Urinary bladder (tissue), 4 donors: ENCODE results near the gene CCDC91. TPM values are rescaled to one million over a fixed set of nuclear protein-coding genes. Genes with fewer than 3 reads are reported as not detected.
A peak's percentile ranks its signal among the peaks of the same experiment; 100 is the strongest.
"Not testable (repeated sequence)": the region's sequence is repeated elsewhere in the genome, so short reads cannot be mapped to it uniquely, and the experiment has no call there.

Experiments used
- DNase-seq: peaks from one replicate; pipeline ENCODE4 v3.0.0-alpha.2; 2015; ENCODE audit errors: extremely low spot score
- H3K27ac ChIP-seq: one replicate; pipeline ENCODE4 v1.5.1; 2013; ENCODE audit warnings: low read depth, mild to moderate bottlenecking, moderate library complexity
- H3K36me3 ChIP-seq: one replicate; pipeline ENCODE4 v1.6.1; 2013; ENCODE audit warnings: mild to moderate bottlenecking, moderate library complexity; ENCODE audit not compliant: insufficient read depth
- H3K4me1 ChIP-seq: one replicate; pipeline ENCODE4 v1.6.1; 2013; ENCODE audit warnings: mild to moderate bottlenecking, moderate library complexity; ENCODE audit not compliant: insufficient read depth
- H3K4me3 ChIP-seq: one replicate; pipeline ENCODE4 v1.5.1; 2013; ENCODE audit warnings: low read depth, low read length
- WGBS: extraction: QIAGEN DNeasy Blood & Tissue Kit; methylation state at CpG from one replicate; pipeline ENCODE4 v1.1.7; 2013; 5-methylcytosine and 5-hydroxymethylcytosine counted together
- polyA plus RNA-seq: library from polyadenylated mRNA; stranded (reverse); fragments of 200-250 nt; gene quantifications from one replicate; pipeline ENCODE4 v1.2.3, GENCODE V29; 2013
- total RNA-seq: library from RNA; depleted of rRNA; stranded (reverse); fragments of >200 nt; gene quantifications from one replicate; pipeline ENCODE4 v1.2.3, GENCODE V29; 2014
- donor health status: healthy with polysubstance abuse.
- donor health status: healthy.

CCDC91 gene
- total and polyA plus RNA-seq, 2 donors = 26.2 to 53.5 TPM

- 67% methylated on average over 3 of the region's 3 CpGs for WGBS
- Histone ChIP-seq H3K4me1 (no peaks in the 10 kb centered on the region), H3K4me3 (no peak overlapping the region), H3K27ac (no peak overlapping the region), H3K36me3 (no peaks in the 10 kb centered on the region)
- DNase-seq = no peak
These were observed 269.2 kb downstream of the CCDC91 start for GRCh38 chr12:28459481-28459880.

GRCh38 chr12:28460420-28461130 is 270.3 kb downstream of the CCDC91 start:
- DNase-seq = no peak
- no peak overlapping the region for H3K4me3 ChIP-seq
- 81% methylated on average over 2 of the region's 2 CpGs for WGBS
- no peak overlapping the region for H3K27ac ChIP-seq
- no peaks in the 10 kb centered on the region for H3K36me3 ChIP-seq
- no peaks in the 10 kb centered on the region for H3K4me1 ChIP-seq

- no peak for DNase-seq
- no peaks in the 10 kb centered on the region for H3K4me1 ChIP-seq
- no peaks in the 10 kb centered on the region for H3K36me3 ChIP-seq
- H3K4me3 ChIP-seq = no peak overlapping the region
- no peak overlapping the region for H3K27ac ChIP-seq
These were observed 273.1 kb downstream of the CCDC91 start for GRCh38 chr12:28463396-28463795.

GRCh38 chr12:28471762-28472161 is 281.5 kb downstream of the CCDC91 start:
- H3K4me3 ChIP-seq, DNase-seq, H3K36me3 ChIP-seq, H3K4me1 ChIP-seq, H3K27ac ChIP-seq: not testable (repeated sequence)
- WGBS = 97% methylated on average over 9 of the region's 9 CpGs

- not testable (repeated sequence) for DNase-seq, H3K4me1 ChIP-seq, H3K36me3 ChIP-seq, H3K27ac ChIP-seq, H3K4me3 ChIP-seq
- 96% methylated on average over 3 of the region's 3 CpGs for whole genome bisulfite sequencing
These were observed 285.9 kb downstream of the CCDC91 start for GRCh38 chr12:28476206-28476605.

- not testable (repeated sequence) for H3K36me3 ChIP-seq, DNase-seq, H3K27ac ChIP-seq, H3K4me1 ChIP-seq, H3K4me3 ChIP-seq
- 95% methylated on average over 1 of the region's 1 CpG for WGBS
These were observed 288.8 kb downstream of the CCDC91 start for GRCh38 chr12:28479097-28479496.

- DNase-seq = no peak
- Histone ChIP-seq H3K4me1 (no peaks in the 10 kb centered on the region), H3K36me3 (no peaks in the 10 kb centered on the region), H3K4me3 (no peak overlapping the region), H3K27ac (no peak overlapping the region)
- WGBS = 98% methylated on average over 1 of the region's 1 CpG
These were observed 289.4 kb downstream of the CCDC91 start for GRCh38 chr12:28479683-28480082.

GRCh38 chr12:28484156-28484555 is 293.9 kb downstream of the CCDC91 start:
- DNase-seq = no peak
- WGBS = 91% methylated on average over 1 of the region's 1 CpG
- Histone ChIP-seq H3K36me3 (no peaks in the 10 kb centered on the region), H3K4me3 (no peak overlapping the region), H3K4me1 (no peaks in the 10 kb centered on the region), H3K27ac (no peak overlapping the region)

GRCh38 chr12:28486521-28486920 is 296.3 kb downstream of the CCDC91 start:
- Histone ChIP-seq H3K4me3 (no peak overlapping the region), H3K27ac (no peak overlapping the region), H3K36me3 (no peaks in the 10 kb centered on the region), H3K4me1 (no peaks in the 10 kb centered on the region)
- WGBS = 76% methylated on average over 1 of the region's 1 CpG
- no peak for DNase-seq

GRCh38 chr12:28489246-28489645 is 299.0 kb downstream of the CCDC91 start:
- H3K4me3 ChIP-seq = no peak overlapping the region
- no peaks in the 10 kb centered on the region for H3K36me3 ChIP-seq
- H3K4me1 ChIP-seq = no peaks in the 10 kb centered on the region
- H3K27ac ChIP-seq = no peak overlapping the region
- 54% methylated on average over 2 of the region's 2 CpGs for WGBS
- no peak for DNase-seq

- DNase-seq = no peak
These were observed 307.7 kb downstream of the CCDC91 start for GRCh38 chr12:28497889-28498411.

GRCh38 chr12:28498850-28499249 is 308.6 kb downstream of the CCDC91 start:
- Histone ChIP-seq H3K4me1 (no peaks in the 10 kb centered on the region), H3K27ac (no peak overlapping the region), H3K4me3 (no peak overlapping the region), H3K36me3 (no peaks in the 10 kb centered on the region)
- DNase-seq = no peak
- WGBS = 32% methylated on average over 1 of the region's 1 CpG

More at GRCh38 chr12:28497889-28498411, 307.7 kb downstream of the CCDC91 start:
- Histone ChIP-seq H3K36me3 (no peaks in the 10 kb centered on the region), H3K4me3 (no peak overlapping the region), H3K27ac (peak overlapping the region; percentile 18), H3K4me1 (no peaks in the 10 kb centered on the region)

GRCh38 chr12:28500373-28501024 is 310.2 kb downstream of the CCDC91 start:
- no peak for DNase-seq
- Histone ChIP-seq H3K4me1 (no peaks in the 10 kb centered on the region), H3K36me3 (no peaks in the 10 kb centered on the region), H3K4me3 (no peak overlapping the region), H3K27ac (no peak overlapping the region)
- WGBS = 48% methylated on average over 1 of the region's 1 CpG

GRCh38 chr12:28506271-28506670 is 316.0 kb downstream of the CCDC91 start:
- Histone ChIP-seq H3K4me3 (no peak overlapping the region), H3K27ac (no peak overlapping the region), H3K36me3 (no peaks in the 10 kb centered on the region), H3K4me1 (no peaks in the 10 kb centered on the region)
- DNase-seq = no peak
